Measurements from ENCODE around the gene OAS2.
"Not testable (repeated sequence)": the region's sequence is repeated elsewhere in the genome, so short reads cannot be mapped to it uniquely, and the experiment has no call there.

The OAS2 gene

DNA sequence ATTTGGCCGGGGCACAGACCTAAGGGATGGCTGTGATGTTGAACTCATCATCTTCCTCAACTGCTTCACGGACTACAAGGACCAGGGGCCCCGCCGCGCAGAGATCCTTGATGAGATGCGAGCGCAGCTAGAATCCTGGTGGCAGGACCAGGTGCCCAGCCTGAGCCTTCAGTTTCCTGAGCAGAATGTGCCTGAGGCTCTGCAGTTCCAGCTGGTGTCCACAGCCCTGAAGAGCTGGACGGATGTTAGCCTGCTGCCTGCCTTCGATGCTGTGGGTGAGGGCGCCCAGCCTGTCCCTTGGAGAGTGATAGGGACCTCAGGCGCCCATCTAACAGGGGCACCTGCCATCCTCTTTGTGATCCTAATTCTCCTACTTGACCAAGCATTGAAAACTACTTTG lies 27.6 kb upstream of the OAS2 start:
- no peak for DNase-seq

DNA sequence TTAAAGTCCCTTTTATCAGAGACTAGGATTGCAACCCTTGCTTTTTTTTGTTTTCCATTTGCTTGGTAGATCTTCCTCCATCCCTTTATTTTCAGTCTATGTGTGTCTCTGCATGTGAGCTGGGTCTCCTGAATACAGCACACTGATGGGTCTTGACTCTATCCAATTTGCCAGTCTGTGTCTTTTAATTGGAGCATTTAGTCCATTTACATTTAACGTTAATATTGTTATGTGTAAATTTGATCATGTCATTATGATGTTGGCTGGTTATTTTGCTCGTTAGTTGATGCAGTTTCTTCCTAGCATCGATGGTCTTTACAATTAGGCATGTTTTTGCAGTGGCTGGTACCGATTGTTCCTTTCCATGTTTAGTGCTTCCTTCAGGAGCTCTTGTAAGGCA lies 21.2 kb upstream of the OAS2 start:
- not testable (repeated sequence) for DNase-seq

DNA sequence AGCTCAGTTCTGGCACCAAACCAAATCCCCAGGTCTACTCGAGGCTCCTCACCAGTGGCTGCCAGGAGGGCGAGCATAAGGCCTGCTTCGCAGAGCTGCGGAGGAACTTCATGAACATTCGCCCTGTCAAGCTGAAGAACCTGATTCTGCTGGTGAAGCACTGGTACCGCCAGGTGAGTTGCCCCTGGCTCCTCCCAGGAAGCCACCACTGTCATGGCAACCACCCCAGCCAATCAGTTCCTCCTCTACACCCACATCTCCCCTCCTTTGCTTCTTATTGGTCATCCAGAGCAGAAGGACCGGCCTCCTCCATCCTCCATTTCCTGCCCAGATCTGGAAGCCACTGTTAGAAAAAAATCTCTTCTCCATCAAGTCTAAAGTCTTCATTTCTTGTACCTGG lies 17.2 kb upstream of the OAS2 start:
- DNase-seq, result no peak

DNA sequence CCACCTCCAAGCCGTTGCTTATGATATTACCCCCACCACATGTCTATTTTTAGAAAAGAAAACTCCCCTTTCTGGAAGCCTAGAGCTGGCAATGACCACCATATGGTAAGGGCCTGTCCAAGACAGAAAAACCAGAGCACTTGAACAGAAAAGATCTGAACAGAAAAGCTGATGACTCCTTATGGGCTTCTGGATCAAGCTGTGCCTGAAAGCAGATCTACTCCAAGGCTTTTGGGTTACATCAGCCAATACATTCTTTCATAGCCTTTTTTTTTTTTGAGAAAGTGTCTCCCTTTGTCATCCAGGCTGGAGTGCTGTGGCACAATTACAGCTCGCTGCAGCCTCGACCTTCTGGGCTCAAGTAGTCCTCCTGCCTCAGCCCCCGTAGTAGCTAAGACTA lies 16.8 kb upstream of the OAS2 start:
- no peak for DNase-seq

DNA sequence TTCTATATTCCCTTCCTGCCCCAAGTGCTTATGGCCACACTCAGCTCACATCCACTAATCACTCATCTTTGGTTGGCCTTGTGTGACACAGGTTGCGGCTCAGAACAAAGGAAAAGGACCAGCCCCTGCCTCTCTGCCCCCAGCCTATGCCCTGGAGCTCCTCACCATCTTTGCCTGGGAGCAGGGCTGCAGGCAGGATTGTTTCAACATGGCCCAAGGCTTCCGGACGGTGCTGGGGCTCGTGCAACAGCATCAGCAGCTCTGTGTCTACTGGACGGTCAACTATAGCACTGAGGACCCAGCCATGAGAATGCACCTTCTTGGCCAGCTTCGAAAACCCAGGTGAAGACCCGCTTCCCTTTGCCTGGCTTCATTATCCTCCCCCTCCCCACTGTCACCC lies 15.8 kb upstream of the OAS2 start:
- no peak for DNase-seq

DNA sequence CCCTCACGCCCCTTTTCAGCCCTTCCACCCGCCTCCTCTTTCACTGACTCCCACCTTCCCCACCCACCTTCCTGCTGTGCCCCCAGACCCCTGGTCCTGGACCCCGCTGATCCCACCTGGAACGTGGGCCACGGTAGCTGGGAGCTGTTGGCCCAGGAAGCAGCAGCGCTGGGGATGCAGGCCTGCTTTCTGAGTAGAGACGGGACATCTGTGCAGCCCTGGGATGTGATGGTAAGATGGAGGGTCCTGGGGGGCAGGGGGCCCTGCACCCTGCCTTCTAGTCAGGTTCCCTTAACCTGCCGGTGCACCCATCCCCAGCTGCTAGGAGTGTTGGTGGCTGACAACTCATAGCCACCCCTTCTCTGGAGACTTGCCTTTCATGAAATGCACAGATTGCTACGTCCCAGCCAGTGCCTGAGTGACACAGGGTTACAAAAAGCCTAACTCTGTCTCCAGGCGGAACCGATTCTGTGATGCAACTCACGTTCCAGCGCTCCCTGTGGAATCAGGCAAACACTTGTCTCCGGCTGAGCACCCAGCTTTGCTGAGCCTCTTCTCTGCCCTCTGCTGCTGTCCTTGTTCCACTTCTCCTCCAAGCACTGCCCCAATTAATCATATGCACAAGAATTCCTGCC lies 15.0 kb upstream of the OAS2 start:
- DNase-seq, result no peak

DNA sequence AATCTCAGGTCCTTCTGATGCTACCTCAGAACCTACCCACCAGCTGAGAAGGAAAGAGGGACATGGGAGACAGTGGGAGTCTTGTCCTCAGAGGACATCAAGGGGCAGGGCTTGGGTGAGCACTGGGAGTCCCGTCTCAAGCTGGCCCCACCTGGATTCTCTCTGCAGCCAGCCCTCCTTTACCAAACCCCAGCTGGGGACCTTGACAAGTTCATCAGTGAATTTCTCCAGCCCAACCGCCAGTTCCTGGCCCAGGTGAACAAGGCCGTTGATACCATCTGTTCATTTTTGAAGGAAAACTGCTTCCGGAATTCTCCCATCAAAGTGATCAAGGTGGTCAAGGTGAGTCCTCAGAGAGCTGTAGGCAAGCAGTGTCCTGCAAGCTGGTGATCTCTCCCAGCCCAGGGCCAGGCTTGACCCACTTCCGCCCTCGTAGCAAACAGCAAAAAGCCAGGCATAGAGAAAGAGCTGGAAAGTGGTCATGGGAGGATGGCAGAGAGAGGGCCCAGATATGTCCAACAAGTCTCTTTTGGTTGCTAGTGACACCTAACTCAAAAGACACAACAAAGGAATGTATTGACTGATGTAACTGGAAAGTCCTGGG lies 14.2 kb upstream of the OAS2 start:
- no peak for DNase-seq

DNA sequence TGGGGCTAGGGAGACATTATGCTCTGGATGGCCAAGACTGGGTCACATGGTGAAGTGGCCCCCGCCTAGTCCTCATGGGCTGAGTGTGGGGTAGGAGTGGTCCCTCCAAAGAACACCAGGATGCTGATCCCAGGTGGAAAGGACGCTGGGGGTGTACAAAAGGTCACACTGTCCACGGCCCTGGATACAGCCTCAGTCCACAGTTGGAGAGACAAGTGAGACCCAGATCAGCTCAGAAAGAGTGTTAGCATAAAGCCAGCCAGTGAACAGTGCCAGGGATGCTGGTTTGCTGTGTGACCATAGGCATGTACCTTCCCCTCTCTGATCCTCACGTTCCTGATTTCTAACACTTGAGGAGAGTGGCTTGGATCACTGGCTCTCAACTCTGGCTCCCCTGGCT lies 13.4 kb upstream of the OAS2 start:
- no peak for DNase-seq

DNA sequence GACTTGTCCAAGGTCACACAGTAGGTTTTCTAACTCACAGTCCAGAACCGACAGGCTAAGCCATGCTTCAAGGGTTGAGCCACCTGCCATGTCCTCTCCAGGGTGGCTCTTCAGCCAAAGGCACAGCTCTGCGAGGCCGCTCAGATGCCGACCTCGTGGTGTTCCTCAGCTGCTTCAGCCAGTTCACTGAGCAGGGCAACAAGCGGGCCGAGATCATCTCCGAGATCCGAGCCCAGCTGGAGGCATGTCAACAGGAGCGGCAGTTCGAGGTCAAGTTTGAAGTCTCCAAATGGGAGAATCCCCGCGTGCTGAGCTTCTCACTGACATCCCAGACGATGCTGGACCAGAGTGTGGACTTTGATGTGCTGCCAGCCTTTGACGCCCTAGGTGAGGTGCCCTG lies 12.7 kb upstream of the OAS2 start:
- DNase-seq, result no peak

DNA sequence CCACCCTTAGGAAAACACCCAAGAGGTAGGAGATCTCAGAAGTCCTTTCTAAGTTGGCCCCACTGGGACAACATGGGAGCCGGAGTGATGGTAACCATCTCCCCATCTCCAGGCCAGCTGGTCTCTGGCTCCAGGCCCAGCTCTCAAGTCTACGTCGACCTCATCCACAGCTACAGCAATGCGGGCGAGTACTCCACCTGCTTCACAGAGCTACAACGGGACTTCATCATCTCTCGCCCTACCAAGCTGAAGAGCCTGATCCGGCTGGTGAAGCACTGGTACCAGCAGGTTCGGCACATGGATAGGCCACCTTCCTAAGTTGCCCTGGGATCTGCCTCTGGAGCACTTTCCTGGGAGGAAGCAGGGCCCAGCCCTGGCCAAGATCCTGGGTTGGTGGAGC lies 11.0 kb upstream of the OAS2 start:
- no peak for DNase-seq

DNA sequence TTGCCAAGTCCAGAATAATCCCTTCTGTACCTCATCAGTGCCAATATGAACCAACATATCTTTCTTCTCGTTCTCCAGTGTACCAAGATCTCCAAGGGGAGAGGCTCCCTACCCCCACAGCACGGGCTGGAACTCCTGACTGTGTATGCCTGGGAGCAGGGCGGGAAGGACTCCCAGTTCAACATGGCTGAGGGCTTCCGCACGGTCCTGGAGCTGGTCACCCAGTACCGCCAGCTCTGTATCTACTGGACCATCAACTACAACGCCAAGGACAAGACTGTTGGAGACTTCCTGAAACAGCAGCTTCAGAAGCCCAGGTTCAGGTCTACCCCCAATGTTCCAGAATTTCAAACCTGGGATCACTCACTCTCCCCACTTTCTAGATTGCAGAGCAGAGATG lies 10.5 kb upstream of the OAS2 start:
- DNase-seq, result no peak

DNA sequence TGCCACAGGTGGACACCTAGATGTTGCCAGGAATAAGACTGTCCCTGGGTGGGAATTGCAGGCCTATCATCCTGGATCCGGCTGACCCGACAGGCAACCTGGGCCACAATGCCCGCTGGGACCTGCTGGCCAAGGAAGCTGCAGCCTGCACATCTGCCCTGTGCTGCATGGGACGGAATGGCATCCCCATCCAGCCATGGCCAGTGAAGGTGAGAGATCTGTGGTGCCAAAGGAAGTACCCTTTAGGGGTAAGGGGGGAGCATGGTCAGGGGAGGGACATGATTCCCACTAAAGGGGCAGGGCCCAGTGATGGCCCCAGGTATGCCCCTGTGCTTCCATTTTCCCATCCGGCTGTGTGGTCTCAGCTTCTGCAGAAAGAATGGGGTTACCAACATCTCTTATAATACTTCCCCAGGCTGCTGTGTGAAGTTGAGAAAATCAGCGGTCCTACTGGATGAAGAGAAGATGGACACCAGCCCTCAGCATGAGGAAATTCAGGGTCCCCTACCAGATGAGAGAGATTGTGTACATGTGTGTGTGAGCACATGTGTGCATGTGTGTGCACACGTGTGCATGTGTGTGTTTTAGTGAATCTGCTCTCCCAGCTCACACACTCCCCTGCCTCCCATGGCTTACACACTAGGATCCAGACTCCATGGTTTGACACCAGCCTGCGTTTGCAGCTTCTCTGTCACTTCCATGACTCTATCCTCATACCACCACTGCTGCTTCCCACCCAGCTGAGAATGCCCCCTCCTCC lies 8.6 kb upstream of the OAS2 start:
- DNase-seq, result no peak

DNA sequence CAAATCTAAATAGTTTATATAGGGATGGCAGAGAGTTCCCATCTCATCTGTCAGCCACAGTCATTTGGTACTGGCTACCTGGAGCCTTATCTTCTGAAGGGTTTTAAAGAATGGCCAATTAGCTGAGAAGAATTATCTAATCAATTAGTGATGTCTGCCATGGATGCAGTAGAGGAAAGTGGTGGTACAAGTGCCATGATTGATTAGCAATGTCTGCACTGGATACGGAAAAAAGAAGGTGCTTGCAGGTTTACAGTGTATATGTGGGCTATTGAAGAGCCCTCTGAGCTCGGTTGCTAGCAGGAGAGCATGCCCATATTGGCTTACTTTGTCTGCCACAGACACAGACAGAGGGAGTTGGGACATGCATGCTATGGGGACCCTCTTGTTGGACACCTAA lies 7.9 kb upstream of the OAS2 start:
- DNase-seq, result no peak

DNA sequence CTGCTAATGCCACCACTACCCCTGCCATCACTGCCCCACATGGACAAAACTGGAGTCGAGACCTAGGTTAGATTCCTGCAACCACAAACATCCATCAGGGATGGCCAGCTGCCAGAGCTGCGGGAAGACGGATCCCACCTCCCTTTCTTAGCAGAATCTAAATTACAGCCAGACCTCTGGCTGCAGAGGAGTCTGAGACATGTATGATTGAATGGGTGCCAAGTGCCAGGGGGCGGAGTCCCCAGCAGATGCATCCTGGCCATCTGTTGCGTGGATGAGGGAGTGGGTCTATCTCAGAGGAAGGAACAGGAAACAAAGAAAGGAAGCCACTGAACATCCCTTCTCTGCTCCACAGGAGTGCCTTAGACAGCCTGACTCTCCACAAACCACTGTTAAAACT lies 7.1 kb upstream of the OAS2 start:
- no peak for DNase-seq

DNA sequence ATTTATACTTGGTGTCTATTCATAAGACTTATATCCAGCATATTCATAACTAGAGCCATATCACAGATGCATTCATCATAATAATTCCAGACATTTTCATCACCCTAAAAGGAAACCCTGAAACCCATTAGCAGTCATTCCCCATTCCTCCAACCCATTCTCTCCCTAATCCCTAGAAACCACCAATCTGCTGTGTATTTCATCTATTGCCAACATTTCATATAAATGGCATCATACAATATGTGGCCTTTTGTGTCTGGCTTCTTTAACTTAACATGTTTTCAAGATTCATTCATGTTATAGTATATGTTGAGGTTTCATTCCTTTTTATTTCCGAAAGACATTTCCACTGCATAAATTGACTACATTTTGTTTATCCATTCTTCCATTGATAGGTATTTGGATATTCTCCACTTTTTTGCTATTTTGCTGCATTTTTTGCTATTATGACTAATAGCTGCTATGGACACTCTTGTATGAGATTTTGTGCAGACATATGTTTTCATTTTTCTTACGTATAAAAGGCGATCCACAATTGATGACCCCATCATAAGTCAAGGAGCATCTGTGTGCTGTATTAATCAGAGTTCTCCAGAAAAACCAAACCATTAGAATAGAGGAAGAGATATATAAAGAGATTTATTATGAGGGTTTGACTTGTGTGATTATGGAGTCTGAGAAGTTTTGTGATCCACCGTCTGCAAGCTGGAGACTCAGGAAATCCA lies 5.1 kb upstream of the OAS2 start:
- DNase-seq, result no peak

DNA sequence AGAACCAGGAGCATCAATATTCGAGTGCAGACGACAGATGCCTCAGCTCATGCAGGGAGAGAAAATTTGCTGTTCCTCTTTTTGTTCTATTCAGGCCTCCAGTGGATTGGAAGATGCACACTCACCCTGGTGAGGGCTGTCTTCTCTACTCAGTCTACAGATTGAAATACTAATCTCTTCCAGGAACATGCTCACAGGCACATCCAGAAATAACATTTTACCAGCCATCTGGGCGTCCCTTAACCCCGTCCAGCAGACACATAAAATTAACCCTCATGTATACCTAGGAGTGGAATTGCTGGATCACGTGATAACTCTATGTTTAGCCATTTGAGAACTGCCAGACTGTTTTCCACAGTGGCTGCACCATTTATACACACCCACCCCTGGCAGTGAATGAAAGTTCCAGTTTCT lies 4.5 kb upstream of the OAS2 start:
- DNase-seq, result no peak

DNA sequence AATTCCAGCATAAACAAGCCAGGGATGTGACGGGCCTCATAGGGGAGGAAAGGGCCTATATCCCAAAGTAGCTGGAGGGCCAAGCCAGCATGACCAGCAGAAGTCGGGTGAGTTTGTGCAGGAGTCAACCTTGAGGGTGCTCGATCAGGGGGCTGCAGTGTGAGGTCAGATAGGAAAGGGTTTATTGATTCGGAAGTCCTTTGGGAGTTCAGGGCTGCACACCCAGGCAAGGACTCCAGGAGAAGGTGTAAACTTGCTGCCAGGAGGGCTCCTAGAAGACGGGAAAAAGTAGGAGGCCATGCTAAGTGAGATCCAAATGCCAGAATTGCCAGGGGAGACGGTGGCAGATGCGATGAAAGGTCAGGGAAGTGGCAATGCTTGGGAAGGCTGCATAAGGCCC lies 3.4 kb upstream of the OAS2 start:
- no peak for DNase-seq

DNA sequence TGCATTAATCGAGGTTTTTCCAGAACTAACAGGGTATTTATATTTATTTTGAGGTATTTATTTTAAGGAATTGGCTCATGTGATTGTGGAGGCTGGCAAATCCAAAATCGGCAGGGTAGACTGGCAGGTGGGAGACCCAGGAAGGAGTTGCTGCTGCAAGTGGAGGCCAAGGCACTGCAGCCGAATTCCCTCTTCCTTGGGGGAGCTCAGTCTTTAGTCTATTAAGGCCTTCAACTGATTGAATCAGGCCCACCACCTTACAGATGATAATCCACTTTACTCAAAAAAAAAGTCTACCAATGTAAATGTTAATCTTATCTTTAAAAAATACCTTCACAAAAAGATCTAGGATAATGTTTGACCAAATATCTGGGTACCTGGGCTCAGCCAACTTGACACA lies 1.2 kb upstream of the OAS2 start:
- no peak for DNase-seq

DNA sequence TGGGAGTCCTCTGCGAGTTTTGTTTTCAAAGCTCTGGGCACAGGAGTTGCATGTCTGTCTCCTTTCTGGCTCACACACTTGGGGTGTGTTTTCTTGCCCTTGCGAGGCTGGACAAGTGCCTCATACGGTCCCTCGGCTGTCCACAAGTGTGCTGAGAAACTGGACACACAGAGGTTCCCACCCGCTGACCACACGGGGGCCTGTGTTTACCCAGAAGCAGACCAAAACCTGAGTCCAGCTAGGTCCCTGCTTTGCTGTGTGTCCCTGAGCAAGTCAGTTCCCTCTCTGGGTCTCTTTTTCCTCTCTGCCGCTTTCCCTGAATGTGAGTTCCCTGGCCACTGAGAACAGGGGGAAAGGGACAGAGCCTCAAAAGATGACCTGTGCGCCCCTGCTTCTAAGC lies 678 bp upstream of the OAS2 start:
- DNase-seq, result no peak

DNA sequence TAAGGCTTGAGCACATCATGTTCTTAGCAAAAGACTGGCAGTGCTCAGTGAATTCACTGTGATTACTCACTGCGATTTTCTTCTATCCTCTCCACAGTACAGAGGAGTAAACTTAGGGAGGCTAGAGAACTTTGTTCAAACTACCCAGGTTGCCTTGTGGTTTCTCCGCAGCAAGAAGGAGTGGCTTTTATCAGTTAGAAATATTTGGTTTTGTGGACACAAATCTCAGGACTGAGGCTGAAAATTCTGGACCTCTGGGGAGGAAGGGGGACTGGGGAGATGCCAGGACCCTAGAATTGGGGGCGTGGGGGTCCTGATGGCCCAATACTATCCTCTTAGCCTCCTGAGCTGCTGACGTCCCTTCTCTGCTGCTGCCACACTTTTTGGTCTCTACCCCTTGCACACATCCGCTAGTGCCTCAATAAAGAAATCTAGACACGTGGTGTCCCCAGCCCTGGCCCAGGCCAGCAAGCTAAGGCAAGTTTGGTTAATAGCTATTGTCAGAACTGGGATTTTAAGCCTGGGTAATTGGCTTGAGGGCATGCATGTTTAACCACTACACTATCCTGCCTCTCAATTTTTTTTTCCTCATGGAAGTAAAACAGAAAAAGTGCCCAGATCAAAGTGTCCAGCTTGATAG lies 842 bp downstream of the OAS2 start:
- DNase-seq, result no peak

DNA sequence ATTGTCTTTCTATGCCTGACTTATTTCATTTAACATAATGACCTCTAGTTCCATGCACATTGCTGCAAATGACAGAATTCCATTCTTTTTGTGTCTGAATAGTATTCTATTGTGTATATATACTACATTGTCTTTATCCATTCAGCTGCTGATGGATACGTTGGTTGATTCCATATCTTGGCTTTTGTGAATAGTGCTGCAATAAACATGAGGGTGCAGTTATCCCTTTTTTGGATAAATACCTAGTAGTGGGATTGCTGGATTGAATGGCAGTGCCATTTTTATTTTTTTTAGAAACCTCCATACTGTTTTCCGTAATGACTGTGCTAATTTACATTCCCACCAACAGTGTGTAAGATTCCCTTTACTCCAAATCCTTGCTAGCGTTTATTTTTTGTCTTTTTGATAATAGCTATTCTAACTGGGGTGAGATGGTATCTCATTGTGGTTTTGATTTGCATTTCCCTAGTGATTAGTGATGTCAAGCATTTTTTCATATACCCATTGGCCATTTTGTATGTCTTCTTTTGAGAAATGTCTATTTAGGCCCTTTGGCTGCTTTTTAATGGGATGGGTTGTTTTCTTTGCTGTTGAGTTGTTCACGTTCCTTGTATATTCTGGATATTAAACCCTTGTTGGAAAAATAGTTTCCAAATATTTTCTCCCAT lies 2.3 kb downstream of the OAS2 start:
- DNase-seq, result no peak

DNA sequence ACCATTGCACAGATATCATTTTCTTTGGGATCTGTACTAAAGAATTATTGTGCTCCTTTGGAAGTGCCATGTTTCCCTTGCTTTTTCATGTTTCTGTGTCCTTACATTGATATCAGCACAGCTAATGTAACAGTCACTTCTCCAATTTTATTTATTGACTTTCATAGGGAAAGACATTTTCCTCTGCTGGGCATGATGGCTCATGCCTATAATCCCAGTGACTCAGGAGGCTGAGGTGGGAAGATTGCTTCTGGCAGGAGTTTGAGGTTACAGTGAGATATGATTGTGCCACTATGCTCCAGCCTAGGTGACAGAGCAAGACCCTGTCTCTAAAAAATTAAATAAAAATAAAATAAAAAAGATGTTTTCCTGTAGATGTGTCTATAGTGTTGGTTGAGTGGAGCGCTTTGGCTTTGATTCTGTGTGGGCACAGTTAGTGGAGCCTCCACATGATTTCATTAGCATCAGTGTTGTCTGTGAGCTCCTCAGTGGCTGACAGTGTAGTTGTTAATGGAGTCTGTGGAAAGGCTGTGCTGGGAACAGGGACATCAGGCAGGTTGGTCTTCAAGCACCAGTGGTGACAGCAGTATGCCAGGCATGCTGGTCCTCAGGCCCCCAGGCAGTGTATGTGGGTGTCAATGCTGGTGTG lies 7.4 kb downstream of the OAS2 start:
- DNase-seq, result no peak

Data from DMS79 (cell line).